NCI-H2171 treated with DMSO at 0.1 percent for 48 hours (cell line): ENCODE results near the gene SERPINA1.
"Not testable (repeated sequence)": the region's sequence is repeated elsewhere in the genome, so short reads cannot be mapped to it uniquely, and the experiment has no call there.

Experiments
- DNase-seq: peaks from one replicate; lab custom pipeline; 2025; lab: John Stamatoyannopoulos, UW

The SERPINA1 gene

GRCh38 chr14:94388384-94389103 lies at the start of gene SERPINA1:
SERPINA1 (minus strand) TSS chr14:94388602; CDS start chr14:94383237, 5,365 bp downstream.
- no peak for DNase-seq

- DNase-seq, result no peak
Measured at GRCh38 chr14:94428610-94429009, 40.2 kb upstream of the SERPINA1 start.

- no peak for DNase-seq
Measured at GRCh38 chr14:94427016-94427613, 38.7 kb upstream of the SERPINA1 start.

- no peak for DNase-seq
Measured at GRCh38 chr14:94426526-94426925, 38.1 kb upstream of the SERPINA1 start.

- DNase-seq, result no peak
Measured at GRCh38 chr14:94424371-94424770, 36.0 kb upstream of the SERPINA1 start.

- peak; percentile 34 for DNase-seq
Measured at GRCh38 chr14:94423453-94424056, 35.2 kb upstream of the SERPINA1 start.

GRCh38 chr14:94421316-94421715 lies 32.9 kb upstream of the SERPINA1 start:
- no peak for DNase-seq

GRCh38 chr14:94417497-94418205 lies 29.2 kb upstream of the SERPINA1 start:
- not testable (repeated sequence) for DNase-seq

- no peak for DNase-seq
Measured at GRCh38 chr14:94412671-94413638, 24.6 kb upstream of the SERPINA1 start.

GRCh38 chr14:94411638-94412037 lies 23.2 kb upstream of the SERPINA1 start:
- no peak for DNase-seq

GRCh38 chr14:94409430-94409829 lies 21.0 kb upstream of the SERPINA1 start:
- not testable (repeated sequence) for DNase-seq

- DNase-seq, result no peak
Measured at GRCh38 chr14:94408546-94409095, 20.2 kb upstream of the SERPINA1 start.

- DNase-seq, result no peak
Measured at GRCh38 chr14:94407906-94408305, 19.5 kb upstream of the SERPINA1 start.

- no peak for DNase-seq
Measured at GRCh38 chr14:94406910-94407309, 18.5 kb upstream of the SERPINA1 start.

GRCh38 chr14:94405486-94405885 lies 17.1 kb upstream of the SERPINA1 start:
- DNase-seq, result no peak

GRCh38 chr14:94404561-94404960 lies 16.2 kb upstream of the SERPINA1 start:
- no peak for DNase-seq

- no peak for DNase-seq
Measured at GRCh38 chr14:94403312-94403932, 15.0 kb upstream of the SERPINA1 start.

- DNase-seq, result no peak
Measured at GRCh38 chr14:94401083-94401482, 12.7 kb upstream of the SERPINA1 start.

- no peak for DNase-seq
Measured at GRCh38 chr14:94400422-94400841, 12.0 kb upstream of the SERPINA1 start.

- no peak for DNase-seq
Measured at GRCh38 chr14:94398536-94398935, 10.1 kb upstream of the SERPINA1 start.

GRCh38 chr14:94398182-94398479 lies 9.7 kb upstream of the SERPINA1 start:
- DNase-seq, result no peak
